Neural cell (in vitro differentiated cells): ENCODE data around the gene PDS5B. TPM values are rescaled to one million over a fixed set of nuclear protein-coding genes. Genes with fewer than 3 reads are reported as not detected.

Experiments used
- H2AFZ ChIP-seq: fragments of 200-600, 300-800 bp; sonication (generic), shearing (Covaris generic); 2 replicates; pipeline ENCODE4 v1.6.0; 2014; ENCODE audit warnings: low read depth, mild to moderate bottlenecking, antibody characterized with exemption, low read length, moderate library complexity
- H3F3A ChIP-seq: fragments of 200-600 bp; shearing (Covaris generic); 2 replicates; pipeline ENCODE4 v1.6.1; 2016; ENCODE audit warnings: mild to moderate bottlenecking, moderate library complexity, mixed read lengths, antibody characterized with exemption, low read length; ENCODE audit not compliant: insufficient read depth, poor library complexity, severe bottlenecking
- H3K27ac ChIP-seq: fragments of 200-600, 300-800 bp; sonication (generic), shearing (Covaris generic); 2 replicates; pipeline ENCODE4 v1.5.1; 2014; ENCODE audit warnings: mild to moderate bottlenecking, low read length, moderate library complexity
- H3K27me3 ChIP-seq: fragments of 300-800, 200-600 bp; sonication (generic), shearing (Covaris generic); 2 replicates; pipeline ENCODE4 v1.6.0; 2014; ENCODE audit warnings: mild to moderate bottlenecking, low read depth, low read length, moderate library complexity; ENCODE audit not compliant: insufficient read depth
- H3K36me3 ChIP-seq: fragments of 300-800, 200-600 bp; sonication (generic), shearing (Covaris generic); 2 replicates; pipeline ENCODE4 v1.5.1; 2014; ENCODE audit warnings: mild to moderate bottlenecking, antibody characterized with exemption, low read length, moderate library complexity; ENCODE audit not compliant: insufficient read depth
- H3K4me2 ChIP-seq: fragments of 300-800, 200-600 bp; sonication (generic), shearing (Covaris generic); 2 replicates; pipeline ENCODE4 v1.6.0; 2014; ENCODE audit warnings: mild to moderate bottlenecking, low read length
- H3K4me3 ChIP-seq: fragments of 300-800, 200-600 bp; sonication (generic), shearing (Covaris generic); 2 replicates; pipeline ENCODE4 v1.5.1; 2014; ENCODE audit warnings: mild to moderate bottlenecking, low read length, moderate library complexity
- H3K79me2 ChIP-seq: fragments of 200-600 bp; shearing (Covaris generic); replicated peaks from 2 replicates; pipeline ENCODE4 v1.6.0; 2014; ENCODE audit warnings: mild to moderate bottlenecking, low read length, moderate library complexity; ENCODE audit not compliant: insufficient read depth
- H3K9ac ChIP-seq: fragments of 300-800, 200-600 bp; sonication (generic), shearing (Covaris generic); 2 replicates; pipeline ENCODE4 v1.6.1; 2016; ENCODE audit warnings: mild to moderate bottlenecking, low read length, mixed read lengths
- H3K9me2 ChIP-seq: fragments of 200-600 bp; shearing (Covaris generic); 2 replicates; pipeline ENCODE4 v1.6.1; 2016; ENCODE audit warnings: mild to moderate bottlenecking, low read length, mixed read lengths; ENCODE audit not compliant: insufficient read depth
- H3K9me3 ChIP-seq: fragments of 200-600, 300-800 bp; sonication (generic), shearing (Covaris generic); 2 replicates; pipeline ENCODE4 v1.6.1; 2016; ENCODE audit warnings: mild to moderate bottlenecking, mixed run types, low read length, moderate library complexity, mixed read lengths
- H4K20me1 ChIP-seq: fragments of 200-600 bp; shearing (Covaris generic); 2 replicates; pipeline ENCODE4 v1.6.1; 2016; ENCODE audit warnings: mild to moderate bottlenecking, mixed run types; ENCODE audit not compliant: insufficient read depth
- EP300 ChIP-seq: fragments of 450-650 bp; conservative IDR thresholded peaks from 2 replicates; pipeline ENCODE4 v1.6.1; 2014; ENCODE audit warnings: antibody characterized with exemption, mild to moderate bottlenecking, moderate library complexity; ENCODE audit not compliant: poor library complexity, severe bottlenecking
- EZH2 ChIP-seq: fragments of 200-600, 300-800 bp; shearing (Covaris generic), sonication (generic); IDR thresholded peaks from 2 replicates; pipeline ENCODE4 v1.6.1; 2014; ENCODE audit warnings: antibody characterized with exemption, low read length, borderline replicate concordance, mild to moderate bottlenecking; ENCODE audit not compliant: insufficient read depth, poor library complexity, severe bottlenecking
- MXI1 ChIP-seq: fragments of 450-650 bp; conservative IDR thresholded peaks from 2 replicates; pipeline ENCODE4 v1.6.1; 2014; ENCODE audit warnings: antibody characterized with exemption, mild to moderate bottlenecking; ENCODE audit not compliant: poor library complexity, severe bottlenecking
- POLR2AphosphoS5 ChIP-seq: IDR thresholded peaks from 2 replicates; pipeline ENCODE4 v1.6.1; 2012
- RAD21 ChIP-seq: fragments of 450-650 bp; conservative IDR thresholded peaks from 2 replicates; pipeline ENCODE4 v1.6.1; 2014; ENCODE audit warnings: antibody characterized with exemption, mild to moderate bottlenecking, moderate library complexity
- REST ChIP-seq: IDR thresholded peaks from 2 replicates; pipeline ENCODE4 v1.6.1; 2012; ENCODE audit warnings: borderline replicate concordance
- SMC3 ChIP-seq: fragments of 450-650 bp; conservative IDR thresholded peaks from 2 replicates; pipeline ENCODE4 v1.6.1; 2014; ENCODE audit warnings: antibody characterized with exemption, mild to moderate bottlenecking, moderate library complexity; ENCODE audit not compliant: poor library complexity
- TAF1 ChIP-seq: IDR thresholded peaks from 2 replicates; pipeline ENCODE4 v1.6.1; 2012; ENCODE audit warnings: low read depth
- polyA plus RNA-seq: library from polyadenylated mRNA; depleted of rRNA; stranded (reverse); fragments of >200 nt; gene quantifications from 2 replicates; pipeline ENCODE4 v1.2.3, GENCODE V29; 2014
- TF ChIP-seq, protein P1 (sequence below): fragments of 450-650 bp; IDR thresholded peaks from 2 replicates; pipeline ENCODE4 v1.5.1; 2014; ENCODE audit warnings: antibody characterized with exemption, mild to moderate bottlenecking, moderate library complexity; ENCODE audit not compliant: poor library complexity, severe bottlenecking

The PDS5B gene
- polyA plus RNA-seq, 1 donor from 2014 or later = 27.6 TPM

- Histone ChIP-seq H3K36me3 (no peaks in the 10 kb centered on the region), H3K9ac (no peak overlapping the region), H3F3A (no peaks in the 10 kb centered on the region), H2AFZ (no peak overlapping the region), H3K27me3 (no peaks in the 10 kb centered on the region), H3K9me2 (no peaks in the 10 kb centered on the region), H3K79me2 (no peaks in the 10 kb centered on the region), H4K20me1 (no peaks in the 10 kb centered on the region), H3K4me2 (no peak overlapping the region), H3K4me3 (no peak overlapping the region), H3K9me3 (no peaks in the 10 kb centered on the region), H3K27ac (no peak overlapping the region)
- TF ChIP-seq EZH2 (no peak), TAF1 (no peak), EP300 (no peak), SMC3 (no peak), RAD21 (no peak), REST (no peak), MXI1 (no peak), POLR2AphosphoS5 (no peak)
- TF ChIP-seq, protein P1, sequence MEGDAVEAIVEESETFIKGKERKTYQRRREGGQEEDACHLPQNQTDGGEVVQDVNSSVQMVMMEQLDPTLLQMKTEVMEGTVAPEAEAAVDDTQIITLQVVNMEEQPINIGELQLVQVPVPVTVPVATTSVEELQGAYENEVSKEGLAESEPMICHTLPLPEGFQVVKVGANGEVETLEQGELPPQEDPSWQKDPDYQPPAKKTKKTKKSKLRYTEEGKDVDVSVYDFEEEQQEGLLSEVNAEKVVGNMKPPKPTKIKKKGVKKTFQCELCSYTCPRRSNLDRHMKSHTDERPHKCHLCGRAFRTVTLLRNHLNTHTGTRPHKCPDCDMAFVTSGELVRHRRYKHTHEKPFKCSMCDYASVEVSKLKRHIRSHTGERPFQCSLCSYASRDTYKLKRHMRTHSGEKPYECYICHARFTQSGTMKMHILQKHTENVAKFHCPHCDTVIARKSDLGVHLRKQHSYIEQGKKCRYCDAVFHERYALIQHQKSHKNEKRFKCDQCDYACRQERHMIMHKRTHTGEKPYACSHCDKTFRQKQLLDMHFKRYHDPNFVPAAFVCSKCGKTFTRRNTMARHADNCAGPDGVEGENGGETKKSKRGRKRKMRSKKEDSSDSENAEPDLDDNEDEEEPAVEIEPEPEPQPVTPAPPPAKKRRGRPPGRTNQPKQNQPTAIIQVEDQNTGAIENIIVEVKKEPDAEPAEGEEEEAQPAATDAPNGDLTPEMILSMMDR = no peak
These were observed 205.4 kb downstream of the PDS5B start for GRCh38 chr13:32791545-32792172.

DNA sequence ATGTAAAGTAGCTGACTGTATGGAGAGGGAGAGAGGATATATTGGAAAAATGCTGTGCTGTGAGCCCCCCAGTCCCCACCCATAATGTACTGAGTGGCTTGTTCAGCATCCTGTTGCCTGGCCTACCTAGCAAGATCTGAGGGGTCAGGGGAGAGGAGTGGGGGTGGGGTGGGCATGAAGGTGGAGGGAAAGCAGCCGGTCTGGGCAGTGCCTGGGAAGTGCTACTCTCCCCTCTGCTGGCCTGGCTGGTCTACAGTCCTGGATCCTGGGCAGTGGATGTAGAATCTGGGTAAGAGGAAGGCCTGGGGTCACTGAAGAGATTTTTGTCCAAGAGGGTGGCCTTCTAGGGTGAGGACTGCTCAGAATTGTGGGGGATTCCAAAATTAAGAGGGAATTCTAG lies 210.5 kb downstream of the PDS5B start:
- no peaks in the 10 kb centered on the region for H3K9me3 ChIP-seq
- no peaks in the 10 kb centered on the region for H3K79me2 ChIP-seq
- H4K20me1 ChIP-seq = no peaks in the 10 kb centered on the region
- no peak overlapping the region for H2AFZ ChIP-seq
- no peak overlapping the region for H3K4me2 ChIP-seq
- no peaks in the 10 kb centered on the region for H3K27me3 ChIP-seq
- H3K4me3 ChIP-seq = no peak overlapping the region
- H3K9me2 ChIP-seq = no peaks in the 10 kb centered on the region
- no peaks in the 10 kb centered on the region for H3F3A ChIP-seq
- H3K36me3 ChIP-seq = no peaks in the 10 kb centered on the region
- H3K27ac ChIP-seq = no peak overlapping the region
- TF ChIP-seq TAF1 (no peak), REST (no peak), MXI1 (no peak), EP300 (no peak), POLR2AphosphoS5 (no peak), EZH2 (no peak), SMC3 (no peak), RAD21 (no peak)
- TF ChIP-seq, protein P1 = no peak
- no peak overlapping the region for H3K9ac ChIP-seq
